Adrenal gland (tissue), 12 donors: ENCODE results near the gene MFAP1. TPM values are rescaled to one million over a fixed set of nuclear protein-coding genes. Genes with fewer than 3 reads are reported as not detected.

Source experiments
- DNase-seq, 7 donors: peaks; one replicate each; pipeline ENCODE4 v3.0.0-alpha.2; 2019 to 2020
- H3K27ac ChIP-seq, 5 donors: fragments of 200-600 bp; sonication (generic) in 4 of 5; 1 replicate in 3 of 5; 2 replicates in 2 of 5; pipeline versions ENCODE4 v1.5.1 to v1.8.0; 2016 to 2020; ENCODE audit warnings: mild to moderate bottlenecking in 1 of 5
- H3K27me3 ChIP-seq: fragments of 200-600 bp; 2 replicates; pipeline ENCODE4 v1.8.0; 2021
- H3K36me3 ChIP-seq, 2 donors: fragments of 200-600 bp; replicated peaks in 1 of 2; 1 replicate in 1 of 2; 2 replicates in 1 of 2; pipeline versions ENCODE4 v1.5.1 to v1.8.0; 2018 to 2022
- H3K4me1 ChIP-seq, 2 donors: fragments of 200-600 bp; replicated peaks in 1 of 2; 1 replicate in 1 of 2; 2 replicates in 1 of 2; pipeline versions ENCODE4 v1.5.1 to v1.8.0; 2018 to 2021
- H3K4me3 ChIP-seq, 4 donors: fragments of 200-600 bp; sonication (generic) in 3 of 4; one replicate each; pipeline ENCODE4 v1.5.1; 2016 to 2018
- H3K9me3 ChIP-seq, 3 donors: fragments of 200-600 bp; sonication (generic) in 1 of 3; replicated peaks in 1 of 3; 1 replicate in 2 of 3; 2 replicates in 1 of 3; pipeline versions ENCODE4 v1.5.1 to v1.8.0; 2016 to 2021
- CTCF ChIP-seq, 6 experiments: fragments of 450-650 bp in 4 of 6; fragments of 200-600 bp in 2 of 6; sonication (generic) in 1 of 6; IDR thresholded peaks; 1 replicate in 5 of 6; 2 replicates in 1 of 6; pipeline versions ENCODE4 v1.5.1 to v1.8.0; 2016 to 2021; ENCODE audit warnings: antibody characterized with exemption in 6 of 6, mild to moderate bottlenecking in 2 of 6, moderate library complexity in 1 of 6
- POLR2A ChIP-seq, 2 donors: fragments of 450-650 bp; IDR thresholded peaks; one replicate each; pipeline ENCODE4 v1.6.1; 2017; ENCODE audit warnings: antibody characterized with exemption in 2 of 2, mild to moderate bottlenecking in 2 of 2, moderate library complexity in 1 of 2
- WGBS, 4 donors: extraction: QIAGEN DNeasy Blood & Tissue Kit in 2 of 4; methylation state at CpG; one replicate each; pipeline versions ENCODE4 v1.1.5 to v1.1.7; 2013 to 2017; 5-methylcytosine and 5-hydroxymethylcytosine counted together
- intact Hi-C, 2 donors: fragments of 100-400 bp; cut with DNase I; formaldehyde crosslinking; loops; one replicate each; pipeline versions ENCODE4 v1.14.1 to v1.15.0; 2022 to 2023
- polyA plus RNA-seq, 3 donors: library from polyadenylated mRNA; stranded (reverse); fragments of 200-250 nt in 2 of 3; fragments of 350-450 nt in 1 of 3; fragmentation: Illumina TruSeq in 1 of 3; extraction: RNeasy Lipid Tissue Mini Kit (QIAGEN cat#74804) in 1 of 3; gene quantifications; one replicate each; pipeline ENCODE4 v1.2.3, GENCODE V29; 2013 to 2014
- total RNA-seq, 9 donors: library from RNA; depleted of rRNA in 4 of 9; stranded (reverse); fragments of >200 nt in 4 of 9; fragments of 120-200 nt in 1 of 9; fragmentation: NEBNext Ultra II Directional in 1 of 9; extraction: Animal tissue kit (Norgen Biotek cat#: 25700) in 1 of 9; gene quantifications; one replicate each; pipeline versions ENCODE4 v1.1.0 to v1.2.4, GENCODE V29; 2013 to 2023
- donor health status: healthy with polysubstance abuse.
- donor health status: Bipolar disorder and iron deficiency.
- donor health status: DM: yes; HTN: yes; CAD: no.
- donor health status: DM: no; HTN: no; CAD: no.
- donor health status: DM: no; HTN: no; CAD: no.
- donor health status: DM: yes; HTN: yes; CAD: no.

Gene MFAP1
- total and polyA plus RNA-seq, 12 donors = 9.5 to 68.0 (median 29.1) TPM

- peak within 1 kb of the TSS; percentile 57 to 98 (median 82) for H3K27ac ChIP-seq
- peak; percentile 93 to 97 (median 95) for DNase-seq
- H3K9me3 ChIP-seq = no peaks in the 10 kb centered on the region
- TF ChIP-seq POLR2A (IDR thresholded peaks at IDR 0.05) = peak; percentile 4 to 79
- TF ChIP-seq CTCF (IDR thresholded peaks at IDR 0.05) = no peak
- no peaks in the 10 kb centered on the region for H3K27me3 ChIP-seq
- H3K4me1 ChIP-seq = peaks cover 10 to 38% of the 10 kb centered on the region in 2 donors
- 8 to 18% (median 8%) methylated on average over 21 to 44 of the region's 44 CpGs for WGBS, 4 donors
- H3K36me3 ChIP-seq = peaks cover 0 to 76% of the 10 kb centered on the region in 2 donors
- peak within 1 kb of the TSS; percentile 55 to 85 (median 71) for H3K4me3 ChIP-seq
- intact Hi-C loops = no loop called here
These were observed 24.0 kb downstream of the MFAP1 start, which contains the start of gene HYPK for GRCh38 chr15:43800286-43801141. Gene HYPK (plus strand): TSS chr15:43800599. CDS start chr15:43800623, 24 bp downstream.

GRCh38 chr15:43799945-43800285, 24.6 kb downstream of the MFAP1 start, which contains the start of gene SERINC4:
Gene SERINC4 (minus strand): TSS chr15:43800220. CDS start chr15:43799986, 234 bp downstream.
- intact Hi-C loops = no loop called here
- peak in 1 of 7 donors; percentile 38 for DNase-seq
- no peak for TF ChIP-seq POLR2A (IDR thresholded peaks at IDR 0.05)
- no peak for TF ChIP-seq CTCF (IDR thresholded peaks at IDR 0.05)
- H3K27ac ChIP-seq = peak within 1 kb of the TSS; percentile 57 to 98 (median 82)
- no peaks in the 10 kb centered on the region for H3K9me3 ChIP-seq
- H3K4me3 ChIP-seq = peak within 1 kb of the TSS; percentile 55 to 85 (median 71)
- peaks cover 12 to 44% of the 10 kb centered on the region in 2 donors for H3K4me1 ChIP-seq
- 94 to 100% (median 95%) methylated on average over 4 to 8 of the region's 8 CpGs for WGBS, 4 donors
- peaks cover 0 to 76% of the 10 kb centered on the region in 2 donors for H3K36me3 ChIP-seq
- H3K27me3 ChIP-seq = no peaks in the 10 kb centered on the region

GRCh38 chr15:43799209-43799944, 25.1 kb downstream of the MFAP1 start:
- H3K27me3 ChIP-seq = no peaks in the 10 kb centered on the region
- intact Hi-C loops = no loop called here
- DNase-seq = no peak
- no peaks in the 10 kb centered on the region for H3K9me3 ChIP-seq
- H3K27ac ChIP-seq = peak overlapping the region in 4 of 5 donors; percentile 57 to 98 (median 88)
- TF ChIP-seq POLR2A (IDR thresholded peaks at IDR 0.05) (no peak), CTCF (IDR thresholded peaks at IDR 0.05) (no peak)
- H3K36me3 ChIP-seq = peaks cover 0 to 75% of the 10 kb centered on the region in 2 donors
- H3K4me3 ChIP-seq = no peak overlapping the region
- peaks cover 17 to 49% of the 10 kb centered on the region in 2 donors for H3K4me1 ChIP-seq
- WGBS, 4 donors = 89 to 93% (median 90%) methylated on average over 16 of the region's 16 CpGs

- no peak for TF ChIP-seq CTCF (IDR thresholded peaks at IDR 0.05)
- 86 to 100% (median 90%) methylated on average over 3 of the region's 3 CpGs for WGBS, 4 donors
These were observed 27.9 kb downstream of the MFAP1 start for GRCh38 chr15:43796566-43796965.

More at GRCh38 chr15:43796566-43796965, 27.9 kb downstream of the MFAP1 start:
- DNase-seq = no peak
- intact Hi-C loops = no loop called here
- Histone ChIP-seq H3K4me3 (no peak overlapping the region), H3K4me1 (peaks cover 29 to 59% of the 10 kb centered on the region in 2 donors), H3K27me3 (no peaks in the 10 kb centered on the region), H3K27ac (peak overlapping the region in 1 of 5 donors; percentile 0), H3K9me3 (no peaks in the 10 kb centered on the region), H3K36me3 (peaks cover 0 to 57% of the 10 kb centered on the region in 2 donors)
